Uterus (tissue), 4 donors: Measurements from ENCODE around the gene RAN. TPM values are rescaled to one million over a fixed set of nuclear protein-coding genes. Genes with fewer than 3 reads are reported as not detected.

Source experiments
- DNase-seq, 2 donors: peaks; one replicate each; pipeline ENCODE4 v3.0.0-alpha.2; 2019 to 2020
- H3K27ac ChIP-seq, 2 donors: fragments of 200-600 bp; sonication (generic); 1 replicate in 1 of 2; 2 replicates in 1 of 2; pipeline ENCODE4 v1.5.1; 2016 to 2018
- H3K27me3 ChIP-seq, 2 donors: fragments of 200-600 bp; sonication (generic); one replicate each; pipeline ENCODE4 v1.5.1; 2018 to 2019; ENCODE audit warnings: control low read depth in 1 of 2
- H3K36me3 ChIP-seq, 2 donors: fragments of 200-600 bp; sonication (generic); one replicate each; pipeline ENCODE4 v1.5.1; 2019; ENCODE audit warnings: control low read depth in 1 of 2
- H3K4me1 ChIP-seq, 2 donors: fragments of 200-600 bp; sonication (generic); one replicate each; pipeline ENCODE4 v1.5.1; 2018 to 2019; ENCODE audit warnings: control low read depth in 1 of 2
- H3K4me3 ChIP-seq, 2 donors: fragments of 200-600 bp; sonication (generic); 1 replicate in 1 of 2; 2 replicates in 1 of 2; pipeline ENCODE4 v1.5.1; 2018 to 2019; ENCODE audit warnings: mild to moderate bottlenecking in 1 of 2
- H3K9me3 ChIP-seq, 2 donors: fragments of 200-600 bp; sonication (generic); one replicate each; pipeline ENCODE4 v1.5.1; 2019; ENCODE audit warnings: control low read depth in 1 of 2
- CTCF ChIP-seq, 4 experiments: fragments of 200-600 bp in 2 of 4; fragments of 450-650 bp in 2 of 4; sonication (generic) in 2 of 4; IDR thresholded peaks; one replicate each; pipeline ENCODE4 v1.5.1; 2016 to 2019; ENCODE audit warnings: antibody characterized with exemption in 4 of 4, mild to moderate bottlenecking in 2 of 4, moderate library complexity in 1 of 4
- POLR2A ChIP-seq, 2 donors: fragments of 450-650 bp; IDR thresholded peaks; one replicate each; pipeline ENCODE4 v1.6.1; 2016; ENCODE audit warnings: antibody characterized with exemption in 2 of 2, mild to moderate bottlenecking in 1 of 2, moderate library complexity in 1 of 2
- intact Hi-C: fragments of 100-400 bp; cut with DNase I; formaldehyde crosslinking; loops from one replicate; pipeline ENCODE4 v1.15.1; 2023; ENCODE audit warnings: low total_unique reads
- total RNA-seq, 4 donors: library from RNA; depleted of rRNA in 3 of 4; stranded (reverse); fragments of >200 nt in 3 of 4; gene quantifications; one replicate each; pipeline versions ENCODE4 v1.1.0 to v1.2.4, GENCODE V29; 2014 to 2023
- donor health status: DM: yes; HTN: yes; CAD: no.

The RAN gene
- total RNA-seq, 4 donors from 2014 or later = 64.6 to 287 (median 177) TPM

GRCh38 chr12:130829391-130830245 is 42.2 kb upstream of the RAN start:
- no peak overlapping the region for H3K4me3 ChIP-seq
- DNase-seq = no peak
- H3K36me3 ChIP-seq = no peaks in the 10 kb centered on the region
- H3K27ac ChIP-seq = no peak overlapping the region
- TF ChIP-seq CTCF (IDR thresholded peaks at IDR 0.05) = no peak
- TF ChIP-seq POLR2A (IDR thresholded peaks at IDR 0.05) = no peak
- H3K9me3 ChIP-seq = no peaks in the 10 kb centered on the region
- intact Hi-C loops = no loop called here
- no peaks in the 10 kb centered on the region for H3K4me1 ChIP-seq
- H3K27me3 ChIP-seq = no peaks in the 10 kb centered on the region

- Histone ChIP-seq H3K4me1 (no peaks in the 10 kb centered on the region), H3K27me3 (no peaks in the 10 kb centered on the region), H3K4me3 (no peak overlapping the region), H3K27ac (no peak overlapping the region), H3K36me3 (no peaks in the 10 kb centered on the region), H3K9me3 (no peaks in the 10 kb centered on the region)
- DNase-seq = no peak
- intact Hi-C loops = no loop called here
- TF ChIP-seq CTCF (IDR thresholded peaks at IDR 0.05) (no peak), POLR2A (IDR thresholded peaks at IDR 0.05) (no peak)
Observed at GRCh38 chr12:130830246-130830551, 41.7 kb upstream of the RAN start.

GRCh38 chr12:130831246-130831645 is 40.6 kb upstream of the RAN start:
- H3K27me3 ChIP-seq = no peaks in the 10 kb centered on the region
- H3K36me3 ChIP-seq = no peaks in the 10 kb centered on the region
- no peak overlapping the region for H3K27ac ChIP-seq
- TF ChIP-seq POLR2A (IDR thresholded peaks at IDR 0.05) = no peak
- no peak for TF ChIP-seq CTCF (IDR thresholded peaks at IDR 0.05)
- H3K4me3 ChIP-seq = no peak overlapping the region
- no peak for DNase-seq
- intact Hi-C loops = no loop called here
- no peaks in the 10 kb centered on the region for H3K9me3 ChIP-seq
- no peaks in the 10 kb centered on the region for H3K4me1 ChIP-seq

- intact Hi-C loops = no loop called here
- DNase-seq = no peak
- Histone ChIP-seq H3K36me3 (no peaks in the 10 kb centered on the region), H3K9me3 (no peaks in the 10 kb centered on the region), H3K4me1 (no peaks in the 10 kb centered on the region), H3K4me3 (no peak overlapping the region), H3K27ac (no peak overlapping the region), H3K27me3 (no peaks in the 10 kb centered on the region)
- TF ChIP-seq POLR2A (IDR thresholded peaks at IDR 0.05) = no peak
- TF ChIP-seq CTCF (IDR thresholded peaks at IDR 0.05) = no peak
Observed at GRCh38 chr12:130831876-130832405, 39.9 kb upstream of the RAN start.

GRCh38 chr12:130832561-130833209 is 39.2 kb upstream of the RAN start:
- no peak overlapping the region for H3K27ac ChIP-seq
- intact Hi-C loops = no loop called here
- no peak for TF ChIP-seq CTCF (IDR thresholded peaks at IDR 0.05)
- H3K36me3 ChIP-seq = no peaks in the 10 kb centered on the region
- no peaks in the 10 kb centered on the region for H3K4me1 ChIP-seq
- DNase-seq = no peak
- no peaks in the 10 kb centered on the region for H3K27me3 ChIP-seq
- H3K9me3 ChIP-seq = no peaks in the 10 kb centered on the region
- H3K4me3 ChIP-seq = no peak overlapping the region
